K562 (cell line): ENCODE data around the gene COL4A5.

Source experiments
- CCAR2 ChIP-seq: fragments of 200-400 bp; formaldehyde crosslinking; IDR thresholded peaks from 2 replicates; pipeline ENCODE4 v1.6.1; 2017; ENCODE audit warnings: mild to moderate bottlenecking, low read depth, low read length
- LARP7 ChIP-seq: fragments of 450-650 bp; IDR thresholded peaks from 2 replicates; pipeline ENCODE4 v1.6.1; 2016
- NFYB ChIP-seq: IDR thresholded peaks from 2 replicates; pipeline ENCODE4 v1.6.1; 2011; ENCODE audit warnings: mild to moderate bottlenecking, moderate library complexity; ENCODE audit not compliant: insufficient read length; ENCODE audit errors: extremely low read depth
- RAD21 ChIP-seq, 2 experiments: fragments of 250-450 bp in 1 of 2; fragments of 450-650 bp in 1 of 2; sonication (Bioruptor Pico) in 1 of 2; formaldehyde crosslinking in 1 of 2; IDR thresholded peaks in 1 of 2; conservative IDR thresholded peaks in 1 of 2; 2 replicates each; pipeline versions ENCODE4 v1.4.0 to v1.8.0; 2020 to 2022; ENCODE audit warnings: mild to moderate bottlenecking in 2 of 2, moderate library complexity in 1 of 2
- SIN3A ChIP-seq, 2 experiments: fragments of 150-350 bp in 1 of 2; IDR thresholded peaks; 2 replicates each; pipeline ENCODE4 v1.6.1; 2011 to 2016; ENCODE audit warnings: borderline replicate concordance in 2 of 2, low read depth in 2 of 2, low read length in 2 of 2, mild to moderate bottlenecking in 2 of 2, moderate library complexity in 2 of 2; ENCODE audit not compliant: control insufficient read depth in 1 of 2

DNA sequence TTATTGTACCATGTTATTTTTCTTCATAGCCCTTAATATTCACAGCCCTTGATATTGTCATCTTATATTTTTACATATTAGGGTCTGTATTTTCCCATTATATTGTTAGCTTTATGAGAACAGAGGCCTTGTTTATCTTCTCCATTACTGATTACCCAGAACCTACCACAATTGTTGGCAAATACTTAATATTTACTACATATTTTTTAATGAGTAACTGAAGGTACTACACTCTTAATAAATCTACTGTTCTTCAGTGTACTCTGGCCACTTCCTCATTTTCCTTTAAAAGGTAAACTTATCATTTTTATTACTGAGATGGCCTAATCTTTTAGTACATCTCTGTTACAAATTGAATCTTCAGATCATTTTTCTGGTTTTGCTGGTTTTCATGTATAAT lies 133.5 kb downstream of the COL4A5 start:
- no peak for TF ChIP-seq SIN3A (IDR thresholded peaks at IDR 0.05; ENCODE audit: borderline replicate concordance in 2 of 2, control insufficient read depth in 1 of 2, low read depth in 2 of 2, low read length in 2 of 2)
- TF ChIP-seq NFYB: no peak
- no peak for TF ChIP-seq RAD21 (CRISPR knock-in tag; conservative IDR thresholded peaks at IDR 0.05 in 1 of 2, IDR thresholded peaks at IDR 0.05 in 1 of 2)
- TF ChIP-seq LARP7: no peak
- no peak for TF ChIP-seq CCAR2
